Stimulated activated memory B cell treated with anti-CD40 and anti-IgM and Interleukin-4, amounts not matched to agents 10 μg/mL and 1 μg/mL and 100 μg/mL, for 72 hours (primary cell): ENCODE results near the gene LTA4H.
A peak's percentile ranks its signal among the peaks of the same experiment; 100 is the strongest.

Source experiments
- ATAC-seq: fragments of 150-1000 bp; cut with Tn5 transposase; 2 replicates; pipeline ENCODE4 v1.10.0; 2021
- H3K27ac Mint-ChIP-seq: one replicate; pipeline ENCODE4 v1.8.0; 2022; ENCODE audit warnings: mild to moderate bottlenecking, mixed read lengths
- H3K27me3 Mint-ChIP-seq: one replicate; pipeline ENCODE4 v1.8.0; 2022; ENCODE audit warnings: mixed read lengths
- H3K36me3 Mint-ChIP-seq: one replicate; pipeline ENCODE4 v1.8.0; 2022; ENCODE audit warnings: mixed read lengths
- H3K4me1 Mint-ChIP-seq: one replicate; pipeline ENCODE4 v1.8.0; 2022; ENCODE audit warnings: mixed read lengths
- H3K4me3 Mint-ChIP-seq: one replicate; pipeline ENCODE4 v1.8.0; 2022; ENCODE audit warnings: mild to moderate bottlenecking, moderate library complexity, mixed read lengths
- H3K9me3 Mint-ChIP-seq: one replicate; pipeline ENCODE4 v1.8.0; 2022; ENCODE audit warnings: mixed read lengths

Gene LTA4H

DNA sequence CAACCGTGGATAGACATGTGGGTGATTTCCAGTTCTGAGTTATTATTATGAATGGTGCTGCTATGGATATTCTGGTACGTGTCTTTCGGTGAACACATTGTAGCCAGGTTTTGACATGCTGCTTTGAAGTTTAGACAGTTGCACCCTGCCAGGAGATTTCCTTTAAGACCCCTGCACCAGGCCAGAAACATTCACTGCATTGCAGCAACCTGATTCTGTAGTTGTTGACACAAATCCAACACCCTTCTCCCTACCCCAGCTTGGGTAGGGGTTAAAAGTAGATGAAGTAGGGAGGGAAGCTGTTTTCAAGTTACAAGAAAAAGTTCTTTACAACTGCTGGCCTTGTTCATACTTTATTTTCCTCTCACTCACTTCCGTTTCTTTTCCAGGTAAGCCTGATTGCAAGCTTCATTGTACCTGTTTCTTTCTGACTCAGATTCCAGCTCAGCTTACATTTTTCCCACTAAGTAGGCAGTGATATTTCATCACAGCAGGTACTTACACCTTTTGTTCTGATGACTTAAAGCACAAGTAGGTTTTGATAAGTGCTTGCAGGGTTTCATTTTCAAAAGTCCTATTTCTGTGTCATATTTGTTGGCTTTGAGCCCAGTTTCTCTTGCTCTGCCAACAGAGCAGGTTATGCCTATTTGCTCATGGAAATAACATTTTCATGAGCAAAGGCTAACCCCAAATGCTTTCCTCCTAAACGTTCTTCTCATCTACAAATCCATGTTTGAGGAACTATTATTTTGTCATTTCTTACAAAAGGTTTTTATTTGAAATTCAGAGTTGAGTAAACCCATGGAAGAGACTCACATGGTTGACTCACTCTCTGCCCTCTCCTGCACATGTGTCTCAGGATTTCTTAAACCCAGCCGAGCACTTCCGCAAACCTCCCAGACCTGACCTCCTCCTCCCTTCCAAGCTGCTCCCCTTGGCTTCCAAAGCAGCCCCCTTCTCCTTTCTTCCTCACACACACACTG is 12.1 kb upstream of the LTA4H start:
- Mint-ChIP-seq H3K9me3 (no peaks in the 10 kb centered on the region), H3K36me3 (no peaks in the 10 kb centered on the region), H3K27ac (peak overlapping the region; percentile 78), H3K4me3 (peak overlapping the region; percentile 41), H3K27me3 (no peaks in the 10 kb centered on the region), H3K4me1 (peaks cover 69% of the 10 kb centered on the region)
- ATAC-seq: peak; percentile 59

DNA sequence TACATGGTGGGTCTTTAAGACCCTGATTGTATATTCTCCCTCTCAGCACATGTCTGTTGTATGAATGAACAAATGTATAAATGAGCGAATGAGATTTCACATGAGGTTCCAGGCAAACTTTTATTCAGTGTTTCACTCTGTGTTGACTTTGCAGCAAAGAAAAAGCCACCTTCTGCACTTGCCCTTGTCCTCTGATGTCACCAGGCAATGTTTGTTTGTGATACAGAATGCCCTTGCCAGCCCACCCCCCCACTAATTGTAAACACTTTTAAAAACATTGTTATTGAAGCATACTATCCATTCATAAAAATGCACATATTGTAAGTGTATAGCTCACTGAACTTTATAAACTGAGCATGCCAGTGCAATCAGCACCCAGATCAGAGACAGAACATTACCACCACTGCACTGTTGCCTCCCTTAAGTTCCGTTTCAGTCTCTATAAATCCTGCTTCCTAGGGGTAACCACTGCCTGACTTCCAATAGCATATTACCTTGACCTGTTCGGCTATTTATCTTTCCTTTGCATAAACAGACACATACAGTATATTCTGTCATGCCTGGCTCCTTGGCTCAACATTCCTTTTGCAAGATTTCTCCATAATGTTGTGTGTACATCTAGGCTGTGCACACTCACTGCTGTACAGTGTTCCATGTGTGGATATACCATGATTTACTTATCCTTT is 11.3 kb upstream of the LTA4H start:
- peaks cover 69% of the 10 kb centered on the region for H3K4me1 Mint-ChIP-seq
- no peak overlapping the region for H3K4me3 Mint-ChIP-seq
- no peak for ATAC-seq

DNA sequence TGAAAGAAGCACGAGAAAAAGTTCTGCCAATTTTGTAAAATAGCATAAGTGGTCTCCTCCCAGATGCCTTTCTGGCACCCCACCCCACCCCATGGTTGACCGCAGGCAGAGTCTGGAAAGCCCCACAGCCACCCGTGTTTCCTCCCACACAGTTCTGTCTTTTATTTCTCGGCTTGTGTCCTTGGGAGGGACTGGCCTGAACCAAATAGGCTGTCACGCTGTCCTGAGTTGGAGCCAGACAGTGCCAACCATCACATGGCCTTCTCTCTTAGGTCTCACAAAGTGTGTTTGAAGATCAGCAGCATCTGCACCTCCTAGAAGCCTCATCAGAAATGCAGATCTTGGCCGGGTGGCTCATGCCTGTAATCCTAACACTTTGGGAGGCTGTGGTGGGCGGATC is 10.2 kb upstream of the LTA4H start:
- ATAC-seq: peak; percentile 84
- Mint-ChIP-seq H3K27me3 (no peaks in the 10 kb centered on the region), H3K36me3 (no peaks in the 10 kb centered on the region), H3K4me1 (peaks cover 69% of the 10 kb centered on the region), H3K4me3 (peak overlapping the region; percentile 28), H3K27ac (peak overlapping the region; percentile 78), H3K9me3 (no peaks in the 10 kb centered on the region)

More for the DNA sequence above, 11.3 kb upstream of the LTA4H start:
- H3K27me3 Mint-ChIP-seq: no peaks in the 10 kb centered on the region
- H3K27ac Mint-ChIP-seq: peak overlapping the region; percentile 78
- no peaks in the 10 kb centered on the region for H3K36me3 Mint-ChIP-seq
- H3K9me3 Mint-ChIP-seq: no peaks in the 10 kb centered on the region

DNA sequence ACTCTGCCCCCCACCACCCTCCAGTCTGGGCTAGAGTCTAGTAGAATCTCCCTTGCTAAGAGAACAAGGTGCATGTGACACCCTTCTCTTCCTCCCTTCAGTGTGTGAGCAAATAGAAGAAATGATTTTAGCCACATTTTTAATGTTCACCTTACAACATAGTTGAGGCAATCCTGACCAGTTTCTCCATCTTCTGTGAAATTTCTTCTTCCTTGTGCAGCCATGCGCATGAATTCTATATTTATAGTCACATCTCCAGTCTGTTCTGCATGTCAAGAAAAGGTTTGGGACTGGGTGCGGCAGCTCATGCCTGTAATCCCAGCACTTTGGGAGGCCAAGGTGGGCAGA is 9.5 kb upstream of the LTA4H start:
- H3K4me3 Mint-ChIP-seq: peak overlapping the region; percentile 22
- peaks cover 69% of the 10 kb centered on the region for H3K4me1 Mint-ChIP-seq
- ATAC-seq: no peak
- no peaks in the 10 kb centered on the region for H3K9me3 Mint-ChIP-seq
- H3K27ac Mint-ChIP-seq: peak overlapping the region; percentile 78
- no peaks in the 10 kb centered on the region for H3K27me3 Mint-ChIP-seq
- no peaks in the 10 kb centered on the region for H3K36me3 Mint-ChIP-seq

DNA sequence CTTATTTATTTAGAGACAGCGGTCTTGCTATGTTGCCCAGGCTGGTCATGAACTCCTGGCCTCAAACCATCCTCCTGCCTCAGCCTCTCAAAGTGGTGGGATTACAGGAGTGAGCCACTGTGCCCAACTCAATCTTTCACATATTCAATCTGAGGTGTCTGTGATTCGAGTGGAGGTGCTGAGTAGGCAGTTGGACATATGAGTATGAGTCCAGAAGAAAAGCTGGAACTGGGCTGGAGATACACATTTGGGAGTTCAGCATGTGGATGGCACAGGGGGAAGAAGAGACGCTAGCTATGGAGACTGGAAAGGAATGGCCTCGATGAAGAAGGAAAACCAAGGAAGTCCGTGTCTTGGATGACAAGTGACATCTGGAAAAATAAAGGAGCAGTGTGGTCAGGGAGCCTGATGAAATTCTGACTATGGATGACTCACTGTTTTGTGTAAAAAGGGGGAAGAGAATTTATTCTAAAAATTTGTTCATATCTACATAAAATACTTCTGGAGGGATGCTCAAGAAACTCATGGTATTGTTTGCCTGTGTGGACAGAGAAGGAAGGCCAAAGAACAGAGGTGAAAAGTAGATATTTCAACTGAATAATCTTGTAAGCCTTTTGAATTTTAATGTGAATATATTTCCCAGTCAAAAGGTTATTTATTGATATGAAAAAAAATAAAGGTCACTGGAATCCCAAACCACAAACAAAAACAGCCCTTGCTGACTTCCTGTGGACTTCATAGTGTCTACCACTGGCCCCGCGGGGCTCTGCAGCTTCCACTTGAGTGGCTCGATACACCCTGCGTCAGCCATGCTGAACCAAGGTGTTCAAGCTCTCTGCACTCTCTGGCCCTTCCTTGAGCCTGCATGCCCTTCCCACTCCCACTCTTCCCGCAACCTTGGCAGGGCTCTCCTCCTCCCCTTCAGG is 8.9 kb upstream of the LTA4H start:
- peaks cover 65% of the 10 kb centered on the region for H3K4me1 Mint-ChIP-seq
- no peaks in the 10 kb centered on the region for H3K9me3 Mint-ChIP-seq
- peak overlapping the region; percentile 78 for H3K27ac Mint-ChIP-seq
- H3K27me3 Mint-ChIP-seq: no peaks in the 10 kb centered on the region
- ATAC-seq: peak; percentile 82
- H3K4me3 Mint-ChIP-seq: peak overlapping the region; percentile 22
- H3K36me3 Mint-ChIP-seq: no peaks in the 10 kb centered on the region

DNA sequence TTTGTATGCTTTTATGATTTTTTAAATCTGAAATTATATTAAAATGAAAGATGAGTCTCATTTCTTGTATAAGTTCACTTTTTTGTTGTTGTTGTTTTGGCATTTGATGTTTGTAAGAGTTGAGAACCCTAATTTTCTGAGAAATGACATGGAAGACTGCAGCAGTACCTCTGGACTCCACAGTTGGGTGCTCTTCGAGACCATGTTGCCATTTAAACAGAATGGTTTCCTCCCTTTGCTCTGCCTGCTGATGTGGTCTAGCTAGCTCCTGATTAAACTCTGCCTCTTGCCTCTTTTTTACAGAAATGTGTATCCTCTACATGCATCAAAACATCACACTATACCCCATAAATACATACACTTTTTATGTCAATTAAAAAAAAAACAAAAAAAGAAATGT is 5.8 kb upstream of the LTA4H start:
- no peaks in the 10 kb centered on the region for H3K27me3 Mint-ChIP-seq
- H3K9me3 Mint-ChIP-seq: no peaks in the 10 kb centered on the region
- no peak for ATAC-seq
- no peak overlapping the region for H3K4me3 Mint-ChIP-seq
- H3K4me1 Mint-ChIP-seq: peaks cover 34% of the 10 kb centered on the region
- H3K36me3 Mint-ChIP-seq: no peaks in the 10 kb centered on the region
- H3K27ac Mint-ChIP-seq: peak overlapping the region; percentile 30

DNA sequence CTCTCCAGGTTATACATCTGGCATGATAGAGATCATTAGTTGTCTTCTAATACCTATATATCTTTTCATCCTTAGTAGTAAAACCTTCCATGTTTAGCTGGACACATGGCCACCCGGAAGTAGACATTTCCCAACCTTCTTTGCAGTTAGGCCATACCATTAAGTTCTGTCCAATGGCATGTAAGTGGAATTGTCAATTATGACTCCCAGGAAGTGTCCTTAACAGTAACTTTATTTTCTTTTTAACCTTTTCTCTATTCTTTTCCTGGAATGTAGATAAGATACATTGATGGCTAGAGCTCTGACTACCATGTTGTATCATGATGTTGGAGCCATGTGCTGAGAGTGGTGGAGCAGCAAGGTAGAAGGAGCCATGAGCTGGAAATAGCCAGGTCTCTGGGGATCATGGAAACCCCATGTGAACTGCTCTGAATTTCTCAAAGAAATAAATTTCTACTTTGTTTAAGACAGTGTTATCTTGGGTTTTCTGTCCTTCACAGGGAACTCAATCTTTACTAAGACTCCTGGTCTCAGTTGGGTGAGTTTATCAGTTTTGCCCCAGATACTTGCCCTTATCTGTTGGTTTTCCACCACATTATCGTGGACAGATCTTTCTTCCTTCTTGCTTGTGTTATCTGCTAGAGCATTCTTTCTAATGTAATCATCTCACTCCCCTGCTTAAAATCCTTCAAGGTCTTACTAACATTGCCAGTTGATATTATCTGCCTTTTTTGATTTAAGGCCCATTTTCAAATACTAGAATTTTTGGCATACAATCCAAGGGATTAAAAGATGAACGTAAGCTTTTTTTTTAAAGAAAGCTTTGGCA is 5.1 kb upstream of the LTA4H start:
- no peak overlapping the region for H3K4me3 Mint-ChIP-seq
- ATAC-seq: no peak
- peaks cover 27% of the 10 kb centered on the region for H3K4me1 Mint-ChIP-seq
- H3K27ac Mint-ChIP-seq: no peak overlapping the region
- H3K9me3 Mint-ChIP-seq: no peaks in the 10 kb centered on the region
- no peaks in the 10 kb centered on the region for H3K36me3 Mint-ChIP-seq
- no peaks in the 10 kb centered on the region for H3K27me3 Mint-ChIP-seq

DNA sequence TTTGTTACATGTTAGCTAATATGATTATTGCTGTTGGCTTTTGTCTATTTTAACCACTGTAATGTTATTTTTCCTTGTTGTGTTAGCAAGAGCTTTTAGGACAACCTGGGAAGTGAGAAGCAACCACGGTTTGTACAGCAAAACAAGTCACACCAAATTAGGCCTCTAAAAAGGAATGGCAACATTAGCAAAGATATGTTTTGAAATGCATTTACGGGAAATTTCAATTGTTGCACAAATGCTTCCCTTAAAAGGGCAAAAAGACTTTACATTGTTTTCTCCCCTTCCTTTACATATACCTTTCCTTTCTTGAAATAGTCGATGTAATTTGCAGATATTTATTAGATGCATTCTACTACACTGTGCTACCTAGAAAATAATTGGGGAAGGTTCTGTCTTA is 4.1 kb upstream of the LTA4H start:
- no peak overlapping the region for H3K4me3 Mint-ChIP-seq
- H3K27me3 Mint-ChIP-seq: no peaks in the 10 kb centered on the region
- H3K4me1 Mint-ChIP-seq: peaks cover 17% of the 10 kb centered on the region
- no peak for ATAC-seq
- no peaks in the 10 kb centered on the region for H3K9me3 Mint-ChIP-seq
- H3K27ac Mint-ChIP-seq: no peak overlapping the region
- no peaks in the 10 kb centered on the region for H3K36me3 Mint-ChIP-seq

DNA sequence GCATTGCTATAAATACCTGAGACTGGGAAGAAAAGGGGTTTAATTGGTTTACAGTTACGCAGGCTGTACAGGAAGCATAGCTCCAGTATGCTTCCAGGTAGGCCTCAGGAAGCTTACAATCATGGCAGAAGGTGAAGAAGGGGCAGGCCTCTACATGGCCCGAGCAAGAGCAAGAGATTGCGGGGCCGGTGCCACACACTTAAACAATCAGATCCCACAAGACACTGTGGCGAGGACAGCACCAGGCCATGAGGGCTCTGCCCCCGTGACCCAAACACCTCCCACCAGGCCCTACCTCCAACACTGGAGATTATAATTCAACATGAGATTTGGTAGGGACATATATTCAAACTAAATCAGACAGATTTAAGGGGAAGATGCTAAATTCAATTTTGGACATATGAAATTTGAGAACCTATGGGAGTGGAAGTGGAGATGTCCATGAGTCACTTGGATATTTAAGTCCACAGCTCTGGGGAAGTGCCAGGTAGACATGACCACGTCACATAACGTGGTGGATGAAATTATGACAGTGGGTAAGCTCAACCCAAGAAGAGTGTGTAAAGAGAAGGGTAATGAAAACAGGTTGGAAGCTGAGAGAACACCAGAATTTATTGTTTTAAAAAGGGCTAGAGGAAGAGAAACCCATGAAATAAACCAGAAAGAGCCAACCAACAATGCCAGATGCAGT is 1.5 kb upstream of the LTA4H start:
- no peaks in the 10 kb centered on the region for H3K9me3 Mint-ChIP-seq
- ATAC-seq: no peak
- H3K36me3 Mint-ChIP-seq: no peaks in the 10 kb centered on the region
- no peaks in the 10 kb centered on the region for H3K27me3 Mint-ChIP-seq
- peaks cover 6% of the 10 kb centered on the region for H3K4me1 Mint-ChIP-seq
- H3K27ac Mint-ChIP-seq: no peak overlapping the region
- no peak overlapping the region for H3K4me3 Mint-ChIP-seq

DNA sequence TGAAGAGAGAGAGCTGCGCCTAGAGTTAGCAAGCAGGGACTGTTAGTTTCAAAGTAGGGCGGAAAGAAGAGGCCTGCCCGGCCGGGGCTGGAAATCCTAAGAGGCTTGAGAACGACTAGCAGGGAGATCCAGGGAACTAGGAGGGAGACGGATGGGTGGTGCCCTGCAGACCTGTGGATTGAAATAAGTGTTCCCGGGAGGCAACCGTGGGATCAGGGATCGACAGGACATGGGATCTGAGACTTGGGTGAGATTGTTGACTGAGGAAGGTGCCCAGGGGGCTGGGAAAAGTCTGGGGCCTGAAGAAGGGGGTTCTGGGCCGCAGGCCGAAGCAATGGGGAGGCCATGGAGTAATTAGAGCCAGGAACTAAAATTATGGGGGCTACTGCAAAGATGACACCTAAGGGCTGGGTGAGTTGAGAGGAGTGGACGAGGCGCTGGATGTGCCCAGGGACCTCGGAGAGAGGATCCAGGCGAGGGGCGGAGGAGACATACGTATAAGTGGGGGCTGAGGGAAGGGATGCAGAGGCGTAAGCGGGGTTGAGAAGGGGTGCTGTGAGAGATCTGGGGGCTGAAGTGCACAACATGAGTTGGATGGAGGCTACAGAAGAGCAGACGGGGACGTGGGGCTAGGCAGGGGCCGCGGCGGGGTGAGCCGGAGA is 635 bp downstream of the LTA4H start:
- Mint-ChIP-seq H3K36me3 (peaks cover 9% of the 10 kb centered on the region), H3K4me3 (no peak overlapping the region)
- ATAC-seq: no peak

DNA sequence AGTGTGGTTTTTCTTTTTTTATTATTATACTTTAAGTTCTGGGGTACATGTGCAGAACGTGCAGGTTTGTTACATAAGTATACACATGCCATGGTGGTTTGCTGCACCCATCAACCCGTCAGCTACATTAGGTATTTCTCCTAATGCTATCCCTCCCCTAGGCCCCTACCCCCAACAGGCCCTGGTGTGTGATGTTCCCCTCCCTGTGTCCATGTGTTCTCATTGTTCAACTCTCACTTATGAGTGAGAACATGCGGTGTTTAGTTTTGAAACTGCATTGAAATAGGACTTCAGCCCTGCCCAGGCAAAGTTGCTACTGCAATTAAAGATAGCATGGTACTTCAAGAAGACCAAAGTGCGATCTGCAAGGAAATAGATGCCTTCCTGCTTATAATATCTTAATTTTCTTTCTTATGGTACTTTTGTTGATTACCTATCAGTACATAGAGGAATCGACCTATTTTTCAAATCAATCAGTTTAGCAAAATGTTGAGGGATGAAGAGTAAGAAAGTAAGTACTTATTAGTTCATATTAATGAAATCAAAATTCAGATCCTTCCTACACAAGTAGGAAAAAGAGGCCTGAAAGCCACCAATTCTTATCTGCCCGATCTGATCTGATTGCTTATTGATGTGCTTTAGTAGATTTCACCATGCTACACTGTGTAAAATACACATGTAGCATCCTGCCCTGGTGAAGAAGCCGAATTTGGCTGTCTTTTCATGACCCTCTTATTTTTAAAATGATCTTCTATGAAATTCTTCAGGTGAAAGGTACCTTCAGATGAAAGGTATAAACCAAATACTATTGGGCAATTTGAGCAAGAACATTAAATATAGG is 1.6 kb downstream of the LTA4H start:
- no peak for ATAC-seq
- peaks cover 24% of the 10 kb centered on the region for H3K4me1 Mint-ChIP-seq
- peaks cover 11% of the 10 kb centered on the region for H3K36me3 Mint-ChIP-seq
- H3K27me3 Mint-ChIP-seq: no peaks in the 10 kb centered on the region
- no peak overlapping the region for H3K27ac Mint-ChIP-seq
- H3K4me3 Mint-ChIP-seq: peak overlapping the region; percentile 42
- no peaks in the 10 kb centered on the region for H3K9me3 Mint-ChIP-seq

More for the DNA sequence above, 635 bp downstream of the LTA4H start:
- no peak overlapping the region for H3K27ac Mint-ChIP-seq
- H3K9me3 Mint-ChIP-seq: no peaks in the 10 kb centered on the region
- peaks cover 20% of the 10 kb centered on the region for H3K4me1 Mint-ChIP-seq
- H3K27me3 Mint-ChIP-seq: no peaks in the 10 kb centered on the region

DNA sequence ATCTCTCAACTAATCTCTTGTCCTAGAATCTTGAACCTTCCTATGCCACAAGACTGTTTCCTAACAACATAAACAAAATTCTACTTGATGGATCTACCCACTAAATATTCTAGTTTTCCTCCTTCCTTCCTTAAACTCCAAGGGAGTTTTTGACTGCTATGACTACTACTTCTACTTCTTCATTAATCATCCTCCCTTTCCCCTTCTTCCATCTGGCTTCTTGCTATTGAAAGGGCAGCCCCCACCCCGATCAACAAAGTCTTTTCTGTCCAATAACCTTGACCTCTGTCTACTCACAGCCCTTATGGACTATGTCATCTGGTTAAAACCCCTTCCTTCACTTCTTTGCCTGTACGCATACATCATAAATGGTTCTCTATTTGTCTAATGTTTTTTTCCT is 5.6 kb downstream of the LTA4H start:
- ATAC-seq: no peak
- H3K36me3 Mint-ChIP-seq: peaks cover 28% of the 10 kb centered on the region
- H3K27ac Mint-ChIP-seq: peak overlapping the region; percentile 4
- H3K4me1 Mint-ChIP-seq: peaks cover 24% of the 10 kb centered on the region
- H3K27me3 Mint-ChIP-seq: no peaks in the 10 kb centered on the region
- H3K4me3 Mint-ChIP-seq: no peak overlapping the region
- no peaks in the 10 kb centered on the region for H3K9me3 Mint-ChIP-seq

DNA sequence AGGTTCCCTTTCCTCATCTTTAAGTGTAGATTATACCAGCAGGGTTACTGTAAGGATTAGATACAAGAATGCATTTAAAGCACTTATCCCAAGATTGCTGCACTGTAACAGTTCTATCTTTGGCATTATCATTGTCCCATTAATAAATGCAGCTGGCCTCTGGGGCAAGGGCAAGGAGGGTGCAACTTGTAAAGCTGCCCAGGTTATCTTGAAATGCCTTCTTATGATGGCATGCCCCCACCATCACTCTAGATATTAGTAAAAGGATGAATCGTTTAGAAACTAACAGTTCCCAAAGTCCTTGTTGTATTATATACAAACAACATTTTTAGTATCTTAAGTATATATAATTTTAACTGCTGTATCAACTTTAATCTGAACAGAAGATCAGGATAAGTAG is 6.8 kb downstream of the LTA4H start:
- Mint-ChIP-seq H3K9me3 (no peaks in the 10 kb centered on the region), H3K4me1 (peaks cover 24% of the 10 kb centered on the region), H3K36me3 (peaks cover 28% of the 10 kb centered on the region), H3K4me3 (no peak overlapping the region), H3K27me3 (no peaks in the 10 kb centered on the region), H3K27ac (no peak overlapping the region)
- no peak for ATAC-seq
